HG02610 (cell line): ENCODE results near the gene GCA.

Source experiments
- ATAC-seq: cut with Tn5 transposase; IDR thresholded peaks from one replicate; pipeline ENCODE4 v1.9.1; 2021; ENCODE audit warnings: mild to moderate bottlenecking, moderate library complexity; ENCODE audit not compliant: unreplicated experiment

GCA gene

DNA sequence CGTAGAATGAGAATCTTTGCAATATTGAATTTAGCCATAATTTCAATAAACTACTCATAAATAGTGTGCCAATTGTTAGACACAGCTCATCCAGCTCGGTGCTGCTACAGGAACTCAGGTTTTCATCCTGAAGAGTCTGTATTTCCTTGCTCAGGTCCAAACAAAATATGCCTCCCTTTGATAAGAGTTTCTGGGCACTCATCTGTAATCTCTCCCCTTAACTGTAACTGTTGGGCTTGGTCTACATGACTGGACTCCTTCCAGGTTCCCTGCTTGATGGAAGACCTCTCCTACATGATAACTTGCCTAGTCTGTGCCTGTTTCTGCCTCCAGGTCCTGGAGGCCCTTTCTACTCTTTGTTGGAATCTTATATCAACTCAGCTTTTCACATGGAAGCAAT, 57.9 kb downstream of the GCA start:
- ATAC-seq = no peak

DNA sequence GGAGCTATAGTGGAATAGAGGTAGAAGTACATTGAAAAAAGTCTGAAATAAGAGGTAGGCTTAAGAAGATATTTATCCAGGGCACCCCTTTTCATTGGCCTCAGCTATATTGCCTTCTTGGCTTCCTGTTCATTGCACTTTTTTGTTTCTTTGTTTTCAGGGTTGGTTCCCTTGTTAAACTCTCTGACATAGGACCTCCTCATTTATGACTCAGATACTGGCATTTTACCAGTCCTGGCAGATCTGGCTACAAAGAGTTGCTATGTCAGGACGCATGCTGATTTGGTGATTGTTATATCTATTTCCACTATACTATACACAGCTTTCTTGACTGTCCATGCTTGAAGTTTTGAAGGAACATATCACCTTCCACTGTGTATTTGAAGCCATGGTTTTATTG, 60.0 kb downstream of the GCA start:
- no peak for ATAC-seq
